K562 (cell line): ENCODE results near the gene SPNS1. TPM values are rescaled to one million over a fixed set of nuclear protein-coding genes. Genes with fewer than 3 reads are reported as not detected.
A peak's percentile ranks its signal among the peaks of the same experiment; 100 is the strongest.

Source experiments
- CBX8 ChIP-seq: fragments of 200-600 bp; sonication (generic); IDR thresholded peaks from 2 replicates; pipeline ENCODE4 v1.6.1; 2012; ENCODE audit warnings: borderline replicate concordance, mixed run types, low read depth, mild to moderate bottlenecking, moderate library complexity, mixed read lengths, low read length, control low read depth, inconsistent platforms; ENCODE audit not compliant: poor library complexity, severe bottlenecking; ENCODE audit errors: extremely low read depth
- CREM ChIP-seq: IDR thresholded peaks from 2 replicates; pipeline ENCODE4 v1.6.1; 2014; ENCODE audit warnings: antibody characterized with exemption, low read depth
- CSDE1 ChIP-seq, 2 experiments: fragments of 450-650 bp; IDR thresholded peaks; 2 replicates each; pipeline ENCODE4 v1.6.1; 2016; ENCODE audit warnings: mild to moderate bottlenecking in 1 of 2
- DIDO1 ChIP-seq: fragments of 450-650 bp; IDR thresholded peaks from 2 replicates; pipeline ENCODE4 v1.6.1; 2016; ENCODE audit warnings: low read depth, missing biosample characterization, missing genetic modification characterization
- ESRRA ChIP-seq: fragments of 450-650 bp; IDR thresholded peaks from 2 replicates; pipeline ENCODE4 v1.6.1; 2014; ENCODE audit warnings: low read depth, mild to moderate bottlenecking, moderate library complexity, borderline replicate concordance
- FOXM1 ChIP-seq, 2 experiments: fragments of 450-650 bp in 1 of 2; sonication (generic) in 1 of 2; formaldehyde crosslinking in 1 of 2; IDR thresholded peaks; 2 replicates each; pipeline versions ENCODE4 v1.6.1 to v1.9.0; 2017 to 2022; ENCODE audit warnings: low read depth in 2 of 2, mild to moderate bottlenecking in 2 of 2, missing genetic modification reagents in 1 of 2, moderate library complexity in 1 of 2
- GATA2 ChIP-seq: sonication (generic); formaldehyde crosslinking; IDR thresholded peaks from 2 replicates; pipeline ENCODE4 v1.4.0; 2020; ENCODE audit warnings: mild to moderate bottlenecking, missing genetic modification reagents
- ILK ChIP-seq: fragments of 450-650 bp; IDR thresholded peaks from 2 replicates; pipeline ENCODE4 v1.6.1; 2016; ENCODE audit warnings: missing genetic modification characterization, low read depth, mild to moderate bottlenecking, missing compliant biosample characterization, moderate library complexity, borderline replicate concordance
- KDM5B ChIP-seq: fragments of 200-600 bp; sonication (generic); IDR thresholded peaks from 2 replicates; pipeline ENCODE4 v1.6.1; 2012; ENCODE audit warnings: low read depth, mild to moderate bottlenecking, moderate library complexity, low read length, control low read depth, inconsistent platforms; ENCODE audit not compliant: insufficient replicate concordance
- LCOR ChIP-seq: sonication (generic); formaldehyde crosslinking; IDR thresholded peaks from 2 replicates; pipeline ENCODE4 v1.8.0; 2022; ENCODE audit warnings: mild to moderate bottlenecking, missing genetic modification reagents
- SIN3B ChIP-seq: fragments of 450-650 bp; IDR thresholded peaks from 2 replicates; pipeline ENCODE4 v1.6.1; 2017; ENCODE audit warnings: low read depth, mild to moderate bottlenecking, moderate library complexity
- SOX6 ChIP-seq: fragments of 450-650 bp; IDR thresholded peaks from 2 replicates; pipeline ENCODE4 v1.6.1; 2014; ENCODE audit warnings: mild to moderate bottlenecking
- TBL1XR1 ChIP-seq, 2 experiments: IDR thresholded peaks; 2 replicates each; pipeline ENCODE4 v1.6.1; 2012; ENCODE audit warnings: improper control_type of control experiment in 2 of 2, low read length in 2 of 2, mild to moderate bottlenecking in 1 of 2
- ZFP36 ChIP-seq: fragments of 150-350 bp; IDR thresholded peaks from 2 replicates; pipeline ENCODE4 v1.6.1; 2018; ENCODE audit warnings: low read length, low read depth; ENCODE audit not compliant: partially characterized antibody
- ZNF175 ChIP-seq: fragments of 200-800 bp; sonication (Bioruptor generic); IDR thresholded peaks from 2 replicates; pipeline ENCODE4 v1.6.1; 2016; ENCODE audit warnings: low read depth, mild to moderate bottlenecking, missing genetic modification characterization, missing compliant biosample characterization
- ZNF407 ChIP-seq: fragments of 450-650 bp; IDR thresholded peaks from 2 replicates; pipeline ENCODE4 v1.6.1; 2016; ENCODE audit warnings: low read depth
- polyA plus RNA-seq, 8 experiments: library from polyadenylated mRNA; depleted of rRNA in 4 of 8; stranded (reverse) in 5 of 8; unstranded in 3 of 8; fragments of >200 nt; fragmentation: Nextera tagmentation in 2 of 8; fragmentation: Illumina TruSeq in 1 of 8; extraction: Ambion mirVana in 2 of 8; extraction: Trizol in 1 of 8; gene quantifications; 2 replicates each; pipeline versions ENCODE4 v1.2.1 to v1.2.3, GENCODE V29; 2011 to 2014; ENCODE audit warnings: inconsistent platforms in 1 of 8, missing spikeins in 1 of 8
- total RNA-seq, 7 experiments: library from RNA; depleted of rRNA in 6 of 7; stranded (reverse); fragments of >200 nt in 6 of 7; fragmentation: Illumina TruSeq in 2 of 7; extraction: Trizol in 2 of 7; gene quantifications; 2 replicates each; pipeline versions ENCODE4 v1.2.1 to v1.2.3, GENCODE V29; 2011 to 2021; ENCODE audit warnings: low replicate concordance in 1 of 7
- TF ChIP-seq, protein P1 (sequence below): fragments of 450-650 bp; IDR thresholded peaks from 2 replicates; pipeline ENCODE4 v1.6.1; 2016

Gene SPNS1
- total and polyA plus RNA-seq, 9 of the 15 experiments (the other 6 are each of a cell fraction or from before 2014, with no cell fraction given): 0.58 to 64.9 (median 13.7) TPM

DNA sequence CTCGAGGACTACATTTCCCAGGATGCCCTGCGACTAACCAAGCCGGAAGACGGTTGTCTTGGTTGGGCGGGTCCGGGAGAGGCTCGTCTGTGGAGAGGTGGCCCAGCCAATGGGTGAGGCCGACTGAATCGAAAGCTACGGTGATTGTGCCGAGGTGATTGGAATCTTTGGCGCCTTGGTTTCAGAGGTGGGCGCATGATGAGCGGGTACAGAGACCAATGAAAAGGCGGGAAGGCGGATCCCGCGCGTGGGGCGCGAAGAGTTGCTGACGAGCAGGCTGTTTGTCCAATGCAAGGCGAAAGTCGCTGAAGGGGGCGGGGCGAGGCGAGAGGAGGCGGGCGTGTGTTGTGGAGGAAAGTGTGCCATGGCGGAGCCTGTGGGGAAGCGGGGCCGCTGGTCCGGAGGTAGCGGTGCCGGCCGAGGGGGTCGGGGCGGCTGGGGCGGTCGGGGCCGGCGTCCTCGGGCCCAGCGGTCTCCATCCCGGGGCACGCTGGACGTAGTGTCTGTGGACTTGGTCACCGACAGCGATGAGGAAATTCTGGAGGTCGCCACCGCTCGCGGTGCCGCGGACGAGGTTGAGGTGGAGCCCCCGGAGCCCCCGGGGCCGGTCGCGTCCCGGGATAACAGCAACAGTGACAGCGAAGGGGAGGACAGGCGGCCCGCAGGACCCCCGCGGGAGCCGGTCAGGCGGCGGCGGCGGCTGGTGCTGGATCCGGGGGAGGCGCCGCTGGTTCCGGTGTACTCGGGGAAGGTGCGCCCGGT is 23.7 kb upstream of the SPNS1 start, which contains the start of gene NFATC2IP (continued):
- TF ChIP-seq ZFP36 (no peak), ZNF175 (CRISPR knock-in tag) (no peak), TBL1XR1 (IDR thresholded peaks at IDR 0.05; ENCODE audit: low read length in 2 of 2) (no peak), ESRRA (no peak), FOXM1 (IDR thresholded peaks at IDR 0.05; ENCODE audit: low read depth) (no peak), FOXM1 (CRISPR knock-in tag; IDR thresholded peaks at IDR 0.05; ENCODE audit: low read depth) (no peak; the same call in 1 of the 2 replicates), ZNF407 (no peak), LCOR (CRISPR knock-in tag) (no peak), SOX6 (no peak), CSDE1 (IDR thresholded peaks at IDR 0.05) (no peak), SIN3B (no peak), DIDO1 (tag) (no peak), ILK (tag) (no peak), CREM (peak; percentile 83), CBX8 (no peak), KDM5B (peak; percentile 71), GATA2 (CRISPR knock-in tag) (peak; percentile 94)
- TF ChIP-seq, protein P1, sequence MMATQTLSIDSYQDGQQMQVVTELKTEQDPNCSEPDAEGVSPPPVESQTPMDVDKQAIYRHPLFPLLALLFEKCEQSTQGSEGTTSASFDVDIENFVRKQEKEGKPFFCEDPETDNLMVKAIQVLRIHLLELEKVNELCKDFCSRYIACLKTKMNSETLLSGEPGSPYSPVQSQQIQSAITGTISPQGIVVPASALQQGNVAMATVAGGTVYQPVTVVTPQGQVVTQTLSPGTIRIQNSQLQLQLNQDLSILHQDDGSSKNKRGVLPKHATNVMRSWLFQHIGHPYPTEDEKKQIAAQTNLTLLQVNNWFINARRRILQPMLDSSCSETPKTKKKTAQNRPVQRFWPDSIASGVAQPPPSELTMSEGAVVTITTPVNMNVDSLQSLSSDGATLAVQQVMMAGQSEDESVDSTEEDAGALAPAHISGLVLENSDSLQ: peak; percentile 100
